ENCODE measurements around the gene MAS1. TPM values are rescaled to one million over a fixed set of nuclear protein-coding genes. Genes with fewer than 3 reads are reported as not detected.

The MAS1 gene
- total and polyA plus RNA-seq, 2 of the 13 experiments (the other 11 are each of a cell fraction or from before 2014, with no cell fraction given) = not detected

GRCh38 chr6:159931846-159932245, 41.1 kb downstream of the MAS1 start:
- intact Hi-C loops (cut with micrococcal nuclease; ENCODE audit: unreplicated experiment) (no loop called here), in situ Hi-C loops (cut with HindIII; ENCODE audit: extremely low pct_ligation_motif_present, low pct_unique_long_range_greater_than_20kb) (no loop called here)
- Histone ChIP-seq H3K27me3 (ENCODE audit: control insufficient read depth in 1 of 2, insufficient read depth in 2 of 2, low read length in 2 of 2) (peaks cover 0 to 9% of the 10 kb centered on the region in 2 experiments; a peak in 2 of 5 replicates), H4K20me1 (ENCODE audit: insufficient read depth, low read length) (no peaks in the 10 kb centered on the region), H2AFZ (ENCODE audit: low read length) (no peak overlapping the region), H3K36me3 (replicated peaks in 1 of 2; ENCODE audit: control insufficient read depth in 1 of 2, insufficient read depth in 2 of 2, low read length in 2 of 2) (no peaks in the 10 kb centered on the region), H3K9ac (ENCODE audit: insufficient read depth, low read depth, low read length) (no peak overlapping the region), H3K9me3 (ENCODE audit: low read length) (no peaks in the 10 kb centered on the region), H3K4me1 (ENCODE audit: insufficient read depth, low read length) (peaks cover 5% of the 10 kb centered on the region; the same call in 1 of the 2 replicates), H3K4me3 (replicated peaks in 1 of 3; ENCODE audit: insufficient read depth in 1 of 3, low read depth in 2 of 3, low read length in 3 of 3) (no peak overlapping the region), H3K4me2 (ENCODE audit: low read depth, low read length) (no peak overlapping the region), H3K79me2 (ENCODE audit: insufficient read depth, low read length) (no peaks in the 10 kb centered on the region), H3K27ac (ENCODE audit: extremely low read length, insufficient read depth, low read length) (no peak overlapping the region)
- ChIA-PET POLR2A (no interaction called here), CTCF (ENCODE audit: low intra/inter-chr PET ratio, low total read pairs) (no interaction called here)
- DNase-seq (ENCODE audit: low spot score) (no peak), FAIRE-seq (no peak), ATAC-seq (no peak)
- 21% methylated on average over 4 of the region's 4 CpGs for WGBS (ENCODE audit: low lambda C conversion rate)
- no TSS peak for BruUV-seq (replicated peaks)
- TF ChIP-seq CBX1 (IDR thresholded peaks at IDR 0.05; ENCODE audit: low read depth) = no peak
- TF ChIP-seq MED13 (CRISPR knock-in tag; IDR thresholded peaks at IDR 0.05) = no peak
- TF ChIP-seq TBL1XR1 (IDR thresholded peaks at IDR 0.05; ENCODE audit: borderline replicate concordance, low read length, partially characterized antibody) = no peak
- no peak for TF ChIP-seq ZIK1 (CRISPR knock-in tag; IDR thresholded peaks at IDR 0.05; ENCODE audit: borderline replicate concordance, low read depth)
- TF ChIP-seq FOXO1 (CRISPR knock-in tag; IDR thresholded peaks at IDR 0.05) = no peak
- no peak for TF ChIP-seq ZNF101 (CRISPR knock-in tag; IDR thresholded peaks at IDR 0.05; ENCODE audit: borderline replicate concordance, low read depth)
- TF ChIP-seq MLLT10 (CRISPR knock-in tag; IDR thresholded peaks at IDR 0.05) = no peak
- TF ChIP-seq CTCF (CRISPR knock-in tag; IDR thresholded peaks at IDR 0.05) = no peak
- TF ChIP-seq HDAC6 (IDR thresholded peaks at IDR 0.05; ENCODE audit: low read depth, low read length) = no peak
- no peak for TF ChIP-seq ZNF317 (CRISPR knock-in tag; IDR thresholded peaks at IDR 0.05)
- TF ChIP-seq ZNF432 (CRISPR knock-in tag; IDR thresholded peaks at IDR 0.05; ENCODE audit: borderline replicate concordance) = no peak
- TF ChIP-seq ZFYVE20 (CRISPR knock-in tag; IDR thresholded peaks at IDR 0.05; ENCODE audit: borderline replicate concordance, low read depth) = no peak
- no peak for TF ChIP-seq FOXA1 (IDR thresholded peaks at IDR 0.05)
- TF ChIP-seq FOXA1 (CRISPR knock-in tag; IDR thresholded peaks at IDR 0.05) = no peak
- no peak for TF ChIP-seq IRX3 (CRISPR knock-in tag; IDR thresholded peaks at IDR 0.05; ENCODE audit: borderline replicate concordance, low read depth)
- TF ChIP-seq ZNF720 (CRISPR knock-in tag; IDR thresholded peaks at IDR 0.05) = no peak
- TF ChIP-seq ZNF549 (CRISPR knock-in tag; IDR thresholded peaks at IDR 0.05) = no peak
- no peak for TF ChIP-seq ZNF547 (CRISPR knock-in tag; IDR thresholded peaks at IDR 0.05)
- no peak for TF ChIP-seq TERF1 (CRISPR knock-in tag; IDR thresholded peaks at IDR 0.05)

Measured in HepG2 (cell line).